GM19043 (cell line): Measurements from ENCODE around the gene MAST1.
"Not testable (repeated sequence)": the region's sequence is repeated elsewhere in the genome, so short reads cannot be mapped to it uniquely, and the experiment has no call there.

Experiments
- ATAC-seq: cut with Tn5 transposase; IDR thresholded peaks from one replicate; pipeline ENCODE4 v1.9.1; 2021; ENCODE audit warnings: low read depth; ENCODE audit not compliant: unreplicated experiment

Gene MAST1

DNA sequence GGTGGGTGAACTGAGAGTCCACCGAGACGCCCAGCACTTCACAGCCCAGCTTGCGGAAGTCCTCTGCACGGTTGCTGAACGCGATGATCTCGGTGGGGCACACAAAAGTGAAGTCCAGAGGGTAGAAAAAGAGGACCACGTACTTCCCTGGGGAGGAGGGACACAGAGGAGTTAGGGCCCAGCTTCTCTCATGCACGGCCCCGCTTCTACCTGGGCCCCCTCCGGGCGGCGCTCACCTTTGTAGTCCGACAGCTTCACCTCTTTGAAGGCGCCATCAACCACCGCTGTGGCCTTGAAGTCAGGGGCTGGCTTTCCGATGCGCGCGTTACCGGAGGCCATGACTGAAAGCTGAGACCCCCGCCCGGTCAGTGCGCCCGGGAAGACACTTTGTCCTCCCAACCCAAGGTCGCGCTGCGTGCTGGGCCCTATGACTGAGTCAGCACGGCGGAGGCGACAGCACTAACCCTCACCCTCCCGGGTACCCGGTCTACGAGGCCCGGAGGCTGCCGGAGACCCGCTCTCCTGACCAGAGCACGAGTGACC is 37.3 kb upstream of the MAST1 start:
- ATAC-seq: no peak

GRCh38 chr19:12801466-12802266 is 36.6 kb upstream of the MAST1 start, which contains the start of the genes PRDX2 and THSD8:
PRDX2 (minus strand) TSS chr19:12801800; CDS start chr19:12801261, 539 bp downstream.
THSD8 (plus strand) TSS chr19:12802069; CDS start chr19:12802072, 3 bp downstream.
- ATAC-seq: no peak

GRCh38 chr19:12802267-12803106 is 35.8 kb upstream of the MAST1 start:
- ATAC-seq: no peak

GRCh38 chr19:12804051-12804450 is 34.3 kb upstream of the MAST1 start:
- no peak for ATAC-seq

- ATAC-seq: no peak
Measured at GRCh38 chr19:12806242-12807081, 31.9 kb upstream of the MAST1 start, which contains the start of gene RNASEH2A. RNASEH2A (plus strand) TSS chr19:12806584; CDS start chr19:12806674, 90 bp downstream.

- no peak for ATAC-seq
Measured at GRCh38 chr19:12815088-12815487, 23.2 kb upstream of the MAST1 start.

GRCh38 chr19:12817188-12817587 is 21.1 kb upstream of the MAST1 start:
- ATAC-seq: not testable (repeated sequence)

DNA sequence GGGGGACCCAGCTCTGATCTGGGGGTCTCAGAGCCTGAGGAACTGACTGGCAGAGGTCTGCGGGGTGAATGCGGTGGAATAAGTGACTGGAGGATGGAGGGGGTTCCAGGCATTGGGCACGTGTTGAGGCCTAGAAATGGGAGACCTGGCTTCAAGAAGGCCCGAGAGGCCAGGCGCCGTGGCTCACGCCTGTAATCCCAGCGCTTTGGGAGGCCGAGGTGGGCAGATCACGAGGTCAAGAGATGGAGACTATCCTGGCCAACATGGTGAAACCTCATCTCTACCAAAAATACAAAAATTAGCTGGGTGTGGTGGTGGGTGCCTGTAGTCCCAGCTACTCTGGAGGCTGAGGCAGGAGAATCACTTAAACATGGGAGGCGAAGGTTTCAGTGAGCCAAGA is 20.5 kb upstream of the MAST1 start:
- ATAC-seq: not testable (repeated sequence)

DNA sequence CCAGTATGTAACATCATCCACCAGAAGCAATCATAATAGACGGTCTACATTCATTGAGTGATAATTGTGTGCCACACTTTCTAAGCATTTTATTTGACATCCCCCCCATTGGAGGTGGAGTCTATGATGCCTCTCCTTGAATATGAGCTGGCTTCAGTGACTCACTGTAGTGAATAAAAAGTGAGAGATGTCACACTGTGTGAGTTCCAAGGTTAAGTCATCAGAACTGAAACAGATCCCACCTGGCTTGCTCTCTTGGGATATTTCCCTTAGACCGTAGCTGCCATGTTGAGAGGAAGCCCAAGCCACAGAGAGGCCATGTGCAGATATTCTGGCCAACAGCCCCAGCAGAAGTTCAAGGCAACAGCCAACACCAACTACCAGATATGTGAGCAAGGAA is 16.6 kb upstream of the MAST1 start:
- no peak for ATAC-seq

DNA sequence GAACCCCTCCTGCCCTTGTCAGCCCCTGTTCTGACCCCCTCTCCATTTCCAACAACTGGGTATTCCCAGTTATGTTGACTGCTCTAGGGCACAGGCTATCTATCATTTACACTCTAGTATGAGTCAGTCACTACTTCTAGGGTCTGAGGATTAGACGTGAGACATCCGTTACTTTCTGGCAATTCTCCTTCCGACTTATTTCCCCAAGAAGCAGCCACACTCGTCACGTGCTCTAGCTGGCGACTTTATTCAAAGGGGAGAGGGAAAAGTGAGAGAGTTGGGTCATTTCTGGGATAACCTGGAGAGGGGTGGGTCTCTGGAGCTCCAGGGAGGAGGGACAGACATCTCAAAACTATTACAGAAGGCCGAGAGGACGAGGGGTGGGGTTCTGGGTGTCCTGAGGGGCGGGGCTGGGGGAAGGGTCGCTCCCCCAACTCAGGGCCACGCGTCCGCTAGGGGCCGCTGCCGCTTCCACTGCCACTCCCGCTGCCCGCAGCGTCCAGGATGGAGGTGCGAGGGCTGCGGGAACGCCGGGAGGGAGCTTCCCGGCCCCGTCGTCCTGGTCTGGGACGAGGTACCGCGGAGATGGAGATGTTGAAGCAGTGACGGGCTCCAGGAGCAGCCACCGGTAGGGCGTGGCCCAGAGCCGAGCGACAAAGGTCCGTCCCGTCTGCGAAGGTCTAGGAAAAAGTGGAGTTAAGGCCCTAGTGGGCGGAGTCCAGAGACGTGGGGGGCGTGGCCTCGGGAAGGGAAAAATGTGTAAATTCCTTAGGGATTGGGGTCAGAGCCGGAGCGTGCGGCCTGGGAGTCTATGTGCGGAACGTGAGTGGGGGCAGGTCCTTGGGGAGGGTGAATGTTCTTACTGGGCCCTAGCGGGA is 12.8 kb upstream of the MAST1 start:
- ATAC-seq: no peak

DNA sequence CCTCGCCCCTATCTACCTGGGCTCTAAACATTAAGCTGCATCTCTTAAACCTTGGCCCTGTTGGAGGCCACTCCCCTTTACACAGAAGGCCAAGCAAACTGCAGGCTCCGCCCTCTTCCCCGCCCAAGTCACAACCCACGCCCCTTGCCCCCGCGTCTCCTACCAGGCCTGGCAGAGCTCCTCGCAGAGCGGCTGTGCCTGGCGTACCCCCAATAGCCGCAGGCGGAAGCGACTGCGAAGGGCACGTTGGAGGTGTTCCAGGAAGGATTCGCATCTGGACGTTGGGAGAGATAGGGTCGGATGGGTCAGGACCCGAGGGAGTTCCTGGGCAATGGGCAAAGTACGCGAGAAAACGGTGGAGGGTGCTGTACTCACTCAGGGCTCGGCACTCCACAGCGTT is 9.8 kb upstream of the MAST1 start:
- ATAC-seq: no peak

DNA sequence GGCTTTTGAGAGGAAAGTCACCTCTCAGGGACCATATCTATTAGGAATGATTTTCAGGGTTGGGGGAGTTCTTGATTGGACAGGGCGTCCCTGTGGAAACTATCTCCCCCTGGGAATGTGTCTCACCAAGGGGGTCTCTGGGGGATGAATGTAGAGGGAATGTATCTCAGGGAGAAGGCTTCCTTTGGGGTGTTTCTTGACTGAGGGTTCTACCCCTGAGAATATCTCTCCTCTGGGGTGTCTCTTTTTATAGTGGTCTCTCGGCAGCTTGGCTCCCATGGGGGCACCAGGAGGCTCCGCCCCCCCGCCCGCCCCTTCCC is 4.9 kb upstream of the MAST1 start:
- no peak for ATAC-seq

- no peak for ATAC-seq
Measured at GRCh38 chr19:12833738-12834565, 4.4 kb upstream of the MAST1 start.

GRCh38 chr19:12834566-12834943 is 3.8 kb upstream of the MAST1 start, which contains the start of gene RTBDN:
RTBDN (minus strand) TSS chr19:12834579; CDS start chr19:12829979, 4,600 bp downstream.
- no peak for ATAC-seq

GRCh38 chr19:12834976-12835757 is 3.1 kb upstream of the MAST1 start:
- ATAC-seq: no peak

DNA sequence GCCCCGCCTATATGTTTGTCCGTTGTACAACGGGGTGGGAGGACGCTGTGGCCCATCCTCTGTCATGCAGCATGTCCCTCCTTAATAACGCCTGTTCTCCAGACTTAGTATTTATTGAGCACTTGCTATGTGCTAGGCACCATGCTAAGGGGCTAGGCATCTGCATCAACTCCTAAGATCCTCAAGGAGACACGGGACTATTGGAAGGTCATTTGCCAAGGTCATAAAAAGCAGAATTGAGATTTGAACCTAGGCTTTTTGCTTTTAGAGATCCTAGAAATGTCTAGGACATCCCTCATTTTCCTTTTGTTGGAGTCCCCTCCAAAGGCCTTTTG is 1.8 kb upstream of the MAST1 start:
- no peak for ATAC-seq

DNA sequence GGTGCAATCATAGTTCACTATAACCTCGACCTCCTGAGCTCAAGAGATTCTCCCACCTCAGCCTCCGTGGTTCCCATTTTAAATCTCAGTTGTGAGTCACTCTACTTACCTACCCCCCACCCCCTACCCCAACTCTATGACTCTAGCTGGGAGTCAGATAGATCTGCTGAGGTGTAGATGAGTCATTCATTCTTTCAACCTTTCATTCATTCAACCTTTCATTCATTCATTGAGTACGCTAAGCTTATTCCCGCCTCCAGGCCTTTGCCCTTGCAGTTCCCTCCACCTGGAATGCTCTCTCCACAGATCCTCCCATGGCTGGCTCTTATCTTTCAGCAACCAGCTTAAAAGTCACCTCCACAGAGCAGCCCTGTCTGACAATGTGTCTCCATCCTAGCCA is 1.1 kb upstream of the MAST1 start:
- ATAC-seq: no peak
